Spleen (tissue), 7 donors: ENCODE measurements around the gene DNAJC4.

ENCODE experiments used
- CTCF ChIP-seq, 11 experiments: fragments of 200-600 bp in 7 of 11; fragments of 450-650 bp in 4 of 11; sonication (generic) in 4 of 11; IDR thresholded peaks in 8 of 11; conservative IDR thresholded peaks in 3 of 11; 1 replicate in 7 of 11; 2 replicates in 4 of 11; pipeline versions ENCODE4 v1.4.0 to v1.8.0; 2016 to 2021; ENCODE audit warnings: antibody characterized with exemption in 11 of 11, inconsistent platforms in 4 of 11, mild to moderate bottlenecking in 1 of 11
- POLR2A ChIP-seq, 3 donors: fragments of 450-650 bp; IDR thresholded peaks; one replicate each; pipeline ENCODE4 v1.5.1; 2017; ENCODE audit warnings: antibody characterized with exemption in 3 of 3, mild to moderate bottlenecking in 1 of 3
- POLR2AphosphoS5 ChIP-seq, 3 donors: sonication (generic); formaldehyde crosslinking; IDR thresholded peaks; one replicate each; pipeline ENCODE4 v1.5.1; 2017; ENCODE audit warnings: antibody characterized with exemption in 3 of 3
- donor health status: DM: no; HTN: no; CAD: no; lungs with moderate emphysema.
- donor health status: DM: no; HTN: no; CAD: no.
- donor health status: DM: no; HTN: no; CAD: no.

- no peak for TF ChIP-seq CTCF (IDR thresholded peaks at IDR 0.05 in 8 of 11, conservative IDR thresholded peaks at IDR 0.05 in 3 of 11)
- no peak for TF ChIP-seq POLR2A (IDR thresholded peaks at IDR 0.05)
- TF ChIP-seq POLR2AphosphoS5 (IDR thresholded peaks at IDR 0.05) = no peak
Measured at GRCh38 chr11:64265176-64266160, 35.1 kb downstream of the DNAJC4 start.
